HuH-7.5 (cell line): ENCODE results near the gene MSI2.

Source experiments
- DNase-seq: peaks from one replicate; pipeline ENCODE4 v3.0.0; 2011; ENCODE audit warnings: low spot score

MSI2 gene

GRCh38 chr17:57599271-57600045 is 343.1 kb downstream of the MSI2 start:
- no peak for DNase-seq

GRCh38 chr17:57600074-57600473 is 343.8 kb downstream of the MSI2 start:
- DNase-seq = no peak

DNA sequence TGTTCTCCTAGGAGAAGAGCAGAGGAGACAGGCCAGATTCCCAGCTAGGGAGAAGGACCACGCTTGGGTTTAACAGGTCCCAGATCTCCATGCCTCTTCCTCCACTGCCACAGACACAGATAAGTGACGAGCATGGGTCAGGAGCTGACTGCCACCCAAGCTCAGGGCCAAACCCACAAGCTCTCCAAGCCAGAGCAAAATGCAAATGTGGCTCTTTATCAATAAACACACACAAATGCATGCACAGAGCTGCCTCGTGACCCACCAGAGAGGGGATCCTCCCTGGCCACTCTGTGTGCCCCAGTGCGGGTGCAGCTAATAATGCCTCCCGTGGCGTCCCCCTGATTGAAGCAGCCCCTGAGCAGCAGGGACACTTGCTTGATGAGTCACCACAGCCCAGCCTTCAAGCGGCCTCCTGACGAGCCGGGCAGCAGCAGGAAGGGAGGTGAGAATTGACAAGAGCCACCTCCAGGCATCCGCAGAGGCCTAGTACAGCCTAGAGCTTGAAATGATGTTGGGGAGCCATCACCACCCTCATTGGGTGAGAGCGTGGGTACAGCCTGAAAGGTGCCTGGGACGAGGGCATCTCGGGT is 344.9 kb downstream of the MSI2 start:
- DNase-seq = no peak

DNA sequence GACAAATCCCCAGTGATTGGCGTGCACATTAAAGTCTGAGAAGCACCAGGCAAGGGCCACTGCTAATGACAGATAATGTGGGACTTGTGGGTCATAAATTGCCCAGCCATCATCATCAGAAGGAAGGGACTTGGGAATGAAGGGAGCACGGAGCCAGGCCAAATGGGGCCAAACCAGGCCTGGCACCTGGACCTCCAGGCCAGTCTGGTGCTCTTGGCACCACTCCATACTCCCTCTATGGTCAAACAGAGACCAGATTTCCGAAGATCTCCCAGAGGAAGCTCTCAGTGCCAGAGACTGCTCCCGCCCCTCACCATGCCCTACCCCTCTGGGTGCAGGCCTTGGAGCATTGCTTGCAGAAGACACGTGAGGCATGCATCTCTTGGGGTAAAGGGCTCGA is 346.6 kb downstream of the MSI2 start:
- no peak for DNase-seq

DNA sequence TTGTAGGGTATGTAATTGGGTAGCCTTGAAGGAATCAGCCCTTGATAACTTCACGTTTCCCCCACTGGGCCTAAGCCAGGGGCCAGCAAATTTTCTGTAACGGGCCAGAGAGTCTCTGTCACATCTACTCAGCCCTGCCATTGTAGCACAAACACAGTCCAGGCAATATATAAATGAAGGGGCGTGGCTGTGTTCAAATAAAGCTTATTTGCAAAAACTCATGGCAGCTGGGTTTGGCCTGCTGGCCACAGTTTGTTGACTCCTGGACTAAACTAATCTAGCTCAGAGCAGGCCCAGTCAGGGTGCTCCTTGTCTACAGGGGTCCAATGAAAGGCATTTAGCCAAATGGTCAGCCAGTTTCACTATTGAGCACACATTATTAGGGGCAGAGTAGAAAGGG is 347.2 kb downstream of the MSI2 start:
- no peak for DNase-seq

DNA sequence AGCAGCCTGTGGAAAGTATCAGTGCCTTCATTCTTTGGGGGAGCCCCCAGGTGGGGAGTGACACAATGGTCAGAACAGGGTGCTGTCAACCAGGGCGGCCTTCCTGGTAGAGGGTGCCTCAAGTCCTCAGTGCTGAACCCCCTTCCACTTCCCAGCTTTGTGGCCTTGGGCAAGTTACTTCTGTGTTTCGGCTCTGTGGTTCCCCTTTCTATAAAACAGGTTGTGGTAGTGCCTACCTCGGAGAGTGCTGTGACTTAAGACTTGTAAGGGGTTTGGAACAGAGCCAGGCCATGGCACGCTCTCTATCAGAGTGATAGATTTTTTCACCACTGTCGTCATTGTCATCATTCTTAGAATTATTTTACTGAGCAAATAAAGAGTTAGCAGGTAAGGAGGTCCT is 347.7 kb downstream of the MSI2 start:
- DNase-seq = no peak

DNA sequence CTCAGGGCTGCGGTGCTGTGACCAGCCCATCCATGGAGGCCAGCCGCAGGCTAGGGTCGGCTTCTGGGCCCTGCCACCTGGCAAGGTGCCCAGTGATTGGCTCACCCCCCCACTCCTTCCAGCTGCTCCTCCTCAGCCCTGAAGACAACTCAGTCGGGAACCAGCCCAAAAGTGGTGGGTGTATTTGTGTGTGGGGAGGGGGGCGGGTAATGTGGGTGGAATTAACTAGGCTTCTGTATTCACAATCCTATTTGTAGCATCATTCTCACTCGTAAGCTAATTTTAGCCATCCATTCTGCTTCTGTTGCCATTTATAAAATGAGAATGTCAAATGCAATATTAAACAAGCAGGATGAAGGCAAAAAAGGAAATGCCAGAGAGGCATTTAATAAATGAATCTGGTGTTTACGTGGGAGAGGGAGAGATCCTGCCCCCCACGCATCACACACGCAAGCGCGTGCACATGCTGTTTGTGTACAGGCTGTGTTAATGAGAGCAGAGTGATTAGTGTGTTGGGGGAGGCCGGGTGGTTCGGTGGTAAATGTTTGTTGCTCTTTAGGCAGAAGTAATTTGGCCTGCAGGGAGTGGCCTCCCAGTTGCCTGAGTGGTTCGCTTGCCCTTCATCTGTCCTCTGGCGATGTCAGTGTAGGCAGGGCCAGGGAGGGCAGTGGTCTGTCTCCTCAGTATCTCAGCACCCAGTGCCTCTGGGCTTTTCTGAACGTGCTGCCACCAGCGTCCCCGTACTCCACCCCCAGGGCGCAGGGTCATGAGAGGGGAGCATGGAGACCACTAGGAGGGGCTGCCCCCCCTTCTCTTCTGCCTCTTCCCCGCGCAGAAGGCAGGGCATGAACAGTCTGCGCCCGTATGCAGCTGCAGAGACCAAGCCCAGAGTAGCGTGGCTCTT is 348.7 kb downstream of the MSI2 start:
- no peak for DNase-seq

DNA sequence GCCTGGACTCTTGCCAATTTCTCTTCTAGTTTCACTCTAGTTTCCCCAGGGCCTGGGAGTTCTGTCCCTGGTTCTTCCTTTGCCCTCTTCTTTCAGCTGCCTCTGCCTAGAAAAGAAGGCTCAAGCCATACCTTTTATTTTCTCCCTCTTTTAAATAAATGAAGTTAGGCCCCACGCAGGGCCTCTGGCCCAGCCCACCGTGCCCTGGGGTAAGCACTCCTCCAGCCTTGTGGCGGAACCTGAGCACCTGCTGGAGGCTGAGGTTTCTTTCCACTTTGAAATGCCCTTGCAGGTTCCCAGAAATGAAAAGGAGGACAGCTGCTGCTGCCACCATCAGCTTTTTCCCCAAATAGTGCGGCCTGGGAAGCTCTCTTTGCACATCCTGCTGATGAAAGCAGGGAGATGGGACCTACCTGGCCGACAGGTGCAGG is 349.4 kb downstream of the MSI2 start:
- DNase-seq = no peak

DNA sequence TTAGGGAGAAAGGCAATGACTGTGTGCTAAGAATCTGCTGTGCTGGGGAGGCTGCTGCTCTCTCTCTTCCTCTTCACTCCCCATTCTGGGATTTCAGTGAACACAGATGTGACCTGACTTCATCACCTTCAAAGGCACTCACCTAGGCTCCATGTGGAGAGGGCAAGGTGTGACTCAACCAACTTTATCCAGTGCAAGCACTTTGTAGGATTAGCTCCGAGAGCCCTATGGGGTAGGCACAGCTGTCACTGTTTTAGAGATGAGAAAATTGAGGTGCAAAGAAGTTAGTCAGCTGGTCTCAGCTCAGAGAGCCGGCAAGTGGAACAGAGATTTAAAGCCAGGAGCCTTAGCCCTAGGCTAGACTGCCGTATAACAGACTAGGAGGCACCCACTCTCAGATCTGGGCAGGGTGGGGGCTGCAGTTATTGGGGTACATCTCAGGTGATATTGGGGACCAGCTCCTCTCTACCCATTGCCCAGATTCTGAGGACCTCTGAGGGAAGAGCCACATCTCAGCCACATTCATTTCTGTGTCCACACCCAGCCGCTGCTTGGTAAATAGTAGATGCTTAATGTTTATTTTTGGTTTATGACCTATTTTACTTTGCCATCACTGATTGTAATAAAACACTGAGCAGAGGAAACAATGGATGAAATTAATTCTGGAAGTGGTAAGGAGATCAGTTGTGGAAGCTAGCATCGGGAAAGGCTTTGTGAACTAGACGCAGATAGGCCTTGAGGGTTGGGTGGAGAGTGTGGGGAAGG is 350.0 kb downstream of the MSI2 start:
- DNase-seq = no peak

DNA sequence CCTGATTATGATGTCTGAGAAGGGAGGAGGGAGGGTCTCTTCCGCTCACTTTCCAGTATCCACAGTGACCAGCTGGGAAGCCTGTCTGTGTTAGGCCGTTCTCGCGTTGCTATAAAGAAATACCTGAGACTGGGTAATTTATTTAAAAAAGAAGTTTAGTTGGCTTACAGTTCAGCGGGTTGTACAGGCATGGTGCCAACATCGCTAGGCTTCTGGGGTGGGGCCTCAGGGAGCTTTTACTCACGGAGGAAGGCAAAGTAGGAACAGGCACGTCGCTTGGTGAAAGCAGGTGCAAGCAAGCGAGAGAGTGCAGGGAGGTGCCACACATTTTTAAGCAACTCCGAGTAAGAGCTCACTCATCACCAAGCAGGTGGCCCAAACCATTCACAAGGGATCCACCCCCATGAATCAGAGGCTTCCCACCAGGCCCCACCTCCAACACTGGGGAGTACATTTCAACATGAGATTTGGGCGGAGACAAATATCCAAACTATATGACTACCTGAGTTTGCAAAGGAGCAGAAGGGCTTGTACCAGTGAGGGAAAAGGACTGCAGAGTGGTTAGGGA is 351.3 kb downstream of the MSI2 start:
- no peak for DNase-seq

- no peak for DNase-seq
Observed at GRCh38 chr17:57608369-57609124, 352.2 kb downstream of the MSI2 start.

- DNase-seq = no peak
Observed at GRCh38 chr17:57609125-57609877, 353.0 kb downstream of the MSI2 start.

- no peak for DNase-seq
Observed at GRCh38 chr17:57609878-57610270, 353.6 kb downstream of the MSI2 start.

- DNase-seq = no peak
Observed at GRCh38 chr17:57612202-57613071, 356.1 kb downstream of the MSI2 start.

DNA sequence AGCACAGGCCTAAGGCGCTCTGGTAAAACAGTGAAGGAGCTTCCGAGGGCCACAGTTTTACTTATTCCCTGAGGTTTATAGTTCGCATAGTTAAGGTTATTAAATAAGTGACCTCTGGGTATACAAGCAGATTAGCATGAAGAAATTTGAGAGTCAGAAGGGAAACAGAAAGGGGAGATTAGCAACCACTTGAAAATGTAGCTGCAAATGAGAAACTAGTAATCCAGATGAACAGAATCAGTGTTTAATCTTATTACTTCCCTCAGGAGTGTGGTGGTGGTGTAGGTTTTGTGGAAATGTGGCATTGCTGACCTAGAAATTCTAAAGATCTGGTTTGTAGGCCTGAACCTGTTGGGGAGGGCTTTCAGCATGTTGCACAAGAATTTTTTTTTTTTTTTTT is 358.4 kb downstream of the MSI2 start:
- DNase-seq = no peak

- DNase-seq = no peak
Observed at GRCh38 chr17:57615836-57616757, 359.8 kb downstream of the MSI2 start.

DNA sequence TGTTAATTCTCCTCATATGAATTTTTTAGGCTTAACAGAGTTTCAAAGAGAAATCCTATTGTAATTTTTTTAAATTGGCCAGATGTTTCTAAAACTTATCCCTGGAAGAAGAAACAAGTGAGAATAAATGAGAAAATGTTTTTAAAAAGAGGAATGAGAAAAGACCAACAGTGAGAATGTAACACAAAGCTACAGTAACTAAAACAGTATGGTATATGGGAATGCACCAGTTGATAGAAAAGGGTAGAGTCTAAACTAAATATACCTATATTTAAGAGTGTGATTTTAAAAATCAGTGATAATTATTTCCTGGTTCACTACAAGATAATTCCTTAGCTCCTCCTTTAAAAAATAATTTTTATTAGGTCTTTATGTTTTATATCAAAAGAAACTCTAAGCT is 360.9 kb downstream of the MSI2 start:
- no peak for DNase-seq
